ENCODE data around the gene HEATR1.

The HEATR1 gene

DNA sequence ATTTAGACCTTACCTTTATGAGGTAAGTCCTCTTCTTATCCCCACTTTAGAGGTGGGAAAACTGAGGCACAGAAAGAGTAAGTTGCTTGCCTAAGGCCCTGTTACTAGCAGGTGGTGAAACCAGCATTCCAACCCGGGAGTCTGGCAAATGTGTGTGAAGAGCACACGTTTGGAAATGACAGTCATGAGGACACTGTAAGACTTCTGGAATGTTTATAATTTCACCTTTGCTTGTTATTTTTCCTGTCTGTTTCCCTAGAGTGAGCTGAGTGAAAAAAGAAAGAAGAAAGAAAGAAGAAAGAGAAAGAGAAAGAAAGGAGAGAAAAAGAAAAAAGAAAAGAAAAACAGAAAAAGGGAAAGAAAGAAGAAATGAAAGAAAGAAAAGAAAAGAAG, 101.7 kb downstream of the HEATR1 start:
- no peak for TF ChIP-seq ZNF274 (IDR thresholded peaks at IDR 0.05; ENCODE audit: low read depth, low read length)
- H3K4me3 ChIP-seq (ENCODE audit: low read length), result no peak overlapping the region

- no peak overlapping the region for H3K4me3 ChIP-seq (ENCODE audit: low read length)
- TF ChIP-seq ZNF274 (IDR thresholded peaks at IDR 0.05; ENCODE audit: low read depth, low read length), result no peak
Observed at GRCh38 chr1:236501093-236501492, 103.2 kb downstream of the HEATR1 start.

Data from GM08714 (cell line).